Tibial nerve (tissue), 3 donors: Measurements from ENCODE around the gene P2RX7.

Experiments used
- CTCF ChIP-seq, 5 experiments: fragments of 200-600 bp in 3 of 5; fragments of 450-650 bp in 2 of 5; sonication (generic) in 3 of 5; IDR thresholded peaks; one replicate each; pipeline ENCODE4 v1.5.1; 2016 to 2019; ENCODE audit warnings: antibody characterized with exemption in 5 of 5, mild to moderate bottlenecking in 3 of 5, moderate library complexity in 2 of 5
- POLR2A ChIP-seq, 2 donors: fragments of 450-650 bp; IDR thresholded peaks; one replicate each; pipeline ENCODE4 v1.6.1; 2017; ENCODE audit warnings: antibody characterized with exemption in 2 of 2, mild to moderate bottlenecking in 2 of 2, moderate library complexity in 2 of 2

- no peak for TF ChIP-seq POLR2A (IDR thresholded peaks at IDR 0.05)
- peak; percentile 86 to 89 (median 87) for TF ChIP-seq CTCF (IDR thresholded peaks at IDR 0.05)
These were observed 22.3 kb upstream of the P2RX7 start for GRCh38 chr12:121110211-121110940.
